Measurements from ENCODE around the gene TAPT1. TPM values are rescaled to one million over a fixed set of nuclear protein-coding genes. Genes with fewer than 3 reads are reported as not detected.

TAPT1 gene
- total RNA-seq, 1 experiment from 2014 or later, result 17.3 TPM

GRCh38 chr4:16169490-16169889 lies 56.8 kb downstream of the TAPT1 start:
- H3K36me3 ChIP-seq (ENCODE audit: control insufficient read depth, insufficient read depth, low read length), result no peaks in the 10 kb centered on the region; the same call in 1 of the 2 replicates
- H3K4me3 ChIP-seq (ENCODE audit: low read depth in 2 of 2, low read length in 2 of 2), result no peak overlapping the region
- intact Hi-C loops (cut with micrococcal nuclease; ENCODE audit: unreplicated experiment) (no loop called here), in situ Hi-C loops (cut with HindIII; ENCODE audit: low pct_unique_long_range_greater_than_20kb, low sequenced_read_pairs) (no loop called here)
- ChIA-PET POLR2A (no interaction called here), CTCF (no interaction called here)
- no peaks in the 10 kb centered on the region for H3K4me1 ChIP-seq (ENCODE audit: control insufficient read depth, insufficient read depth, low read length)
- H3K27me3 ChIP-seq (ENCODE audit: control insufficient read depth, insufficient read depth, low read length), result no peaks in the 10 kb centered on the region
- TF ChIP-seq TCF7L2 (IDR thresholded peaks at IDR 0.05; ENCODE audit: low read depth, low read length) (no peak), SIN3A (IDR thresholded peaks at IDR 0.05; ENCODE audit: borderline replicate concordance, insufficient read depth, low read depth, low read length) (no peak), POLR2AphosphoS5 (IDR thresholded peaks at IDR 0.05; ENCODE audit: low read depth, low read length) (no peak), CTCF (IDR thresholded peaks at IDR 0.05) (no peak), REST (IDR thresholded peaks at IDR 0.05; ENCODE audit: insufficient read depth in 1 of 2, low read depth in 2 of 2, low read length in 1 of 2) (no peak)
- no peak overlapping the region for H3K27ac ChIP-seq (ENCODE audit: low read length)
- ATAC-seq (no peak), DNase-seq (ENCODE audit: low read depth, low spot score) (no peak)
- no TSS peak for BruUV-seq (replicated peaks)
- no peaks in the 10 kb centered on the region for H3K9me3 ChIP-seq (ENCODE audit: control insufficient read depth, insufficient read depth, low read depth, low read length)

GRCh38 chr4:16168710-16169388 lies 57.4 kb downstream of the TAPT1 start:
- no TSS peak for BruUV-seq (replicated peaks)
- no peaks in the 10 kb centered on the region for H3K4me1 ChIP-seq (ENCODE audit: control insufficient read depth, insufficient read depth, low read length)
- H3K9me3 ChIP-seq (ENCODE audit: control insufficient read depth, insufficient read depth, low read depth, low read length), result no peaks in the 10 kb centered on the region
- TF ChIP-seq CTCF (IDR thresholded peaks at IDR 0.05), result no peak
- no peak for TF ChIP-seq REST (IDR thresholded peaks at IDR 0.05; ENCODE audit: insufficient read depth in 1 of 2, low read depth in 2 of 2, low read length in 1 of 2)
- no peak for TF ChIP-seq SIN3A (IDR thresholded peaks at IDR 0.05; ENCODE audit: borderline replicate concordance, insufficient read depth, low read depth, low read length)
- no peak for TF ChIP-seq POLR2AphosphoS5 (IDR thresholded peaks at IDR 0.05; ENCODE audit: low read depth, low read length)
- H3K4me3 ChIP-seq (ENCODE audit: low read depth in 2 of 2, low read length in 2 of 2), result no peak overlapping the region
- in situ Hi-C loops (cut with HindIII; ENCODE audit: low pct_unique_long_range_greater_than_20kb, low sequenced_read_pairs) (no loop called here), intact Hi-C loops (cut with micrococcal nuclease; ENCODE audit: unreplicated experiment) (no loop called here)
- ATAC-seq (no peak), DNase-seq (ENCODE audit: low read depth, low spot score) (no peak)
- ChIA-PET CTCF (no interaction called here), POLR2A (no interaction called here)
- H3K36me3 ChIP-seq (ENCODE audit: control insufficient read depth, insufficient read depth, low read length), result no peaks in the 10 kb centered on the region
- no peaks in the 10 kb centered on the region for H3K27me3 ChIP-seq (ENCODE audit: control insufficient read depth, insufficient read depth, low read length)
- no peak overlapping the region for H3K27ac ChIP-seq (ENCODE audit: low read length)
